Fibroblast of lung (primary cell): Measurements from ENCODE around the gene DAAM1. TPM values are rescaled to one million over a fixed set of nuclear protein-coding genes. Genes with fewer than 3 reads are reported as not detected.
A peak's percentile ranks its signal among the peaks of the same experiment; 100 is the strongest.

Source experiments
- DNase-seq, 2 donors: peaks; one replicate each; pipeline versions ENCODE4 v3.0.0 to v3.0.0-alpha.2; 2010; ENCODE audit warnings: low read depth in 2 of 2
- H2AFZ ChIP-seq: 2 replicates; pipeline ENCODE4 v1.5.1; 2012; ENCODE audit warnings: low read length, control low read depth, inconsistent platforms
- H3K27ac ChIP-seq: 2 replicates; pipeline ENCODE4 v1.5.1; 2011; ENCODE audit warnings: low read length, control low read depth; ENCODE audit not compliant: insufficient read depth
- H3K27me3 ChIP-seq: 2 replicates; pipeline ENCODE4 v1.5.1; 2011; ENCODE audit warnings: mild to moderate bottlenecking, low read length; ENCODE audit not compliant: control insufficient read depth, insufficient read depth
- H3K36me3 ChIP-seq: 2 replicates; pipeline ENCODE4 v1.5.1; 2011; ENCODE audit warnings: low read length; ENCODE audit not compliant: control insufficient read depth, insufficient read depth
- H3K4me1 ChIP-seq: 2 replicates; pipeline ENCODE4 v1.5.1; 2011; ENCODE audit warnings: low read length; ENCODE audit not compliant: control insufficient read depth, insufficient read depth; ENCODE audit errors: extremely low read depth
- H3K4me2 ChIP-seq: 2 replicates; pipeline ENCODE4 v1.5.1; 2011; ENCODE audit warnings: low read length, control low read depth; ENCODE audit not compliant: insufficient read depth; ENCODE audit errors: extremely low read depth
- H3K4me3 ChIP-seq, 4 experiments: fragments of 200-600 bp in 1 of 4; sonication (generic) in 1 of 4; replicated peaks in 1 of 4; 2 replicates each; pipeline ENCODE4 v1.5.1; 2011 to 2016; ENCODE audit warnings: low read length in 4 of 4, low read depth in 3 of 4, mild to moderate bottlenecking in 3 of 4, control low read depth in 2 of 4, inconsistent platforms in 1 of 4, mixed read lengths in 1 of 4; ENCODE audit not compliant: insufficient read depth in 1 of 4; ENCODE audit errors: control extremely low read depth in 1 of 4
- H3K79me2 ChIP-seq: 2 replicates; pipeline ENCODE4 v1.5.1; 2012; ENCODE audit warnings: mild to moderate bottlenecking, low read length, inconsistent platforms; ENCODE audit not compliant: control insufficient read depth, insufficient read depth
- H3K9ac ChIP-seq: 2 replicates; pipeline ENCODE4 v1.5.1; 2011; ENCODE audit warnings: mild to moderate bottlenecking, low read length, control low read depth; ENCODE audit not compliant: insufficient read depth
- H3K9me3 ChIP-seq: 2 replicates; pipeline ENCODE4 v1.5.1; 2012; ENCODE audit warnings: low read depth, low read length; ENCODE audit not compliant: control insufficient read depth, insufficient read depth
- H4K20me1 ChIP-seq: 2 replicates; pipeline ENCODE4 v1.5.1; 2011; ENCODE audit warnings: low read length; ENCODE audit not compliant: control insufficient read depth, insufficient read depth; ENCODE audit errors: extremely low read depth
- EZH2 ChIP-seq: IDR thresholded peaks from 2 replicates; pipeline ENCODE4 v1.5.1; 2012; ENCODE audit warnings: low read length, control low read depth, mild to moderate bottlenecking; ENCODE audit errors: missing control alignments
- polyA plus RNA-seq, 2 donors: library from polyadenylated mRNA; depleted of rRNA in 1 of 2; stranded (reverse) in 1 of 2; unstranded in 1 of 2; fragments of >200 nt; gene quantifications; 2 replicates each; pipeline ENCODE4 v1.2.1, GENCODE V29; 2011 to 2012; ENCODE audit warnings: missing spikeins in 1 of 2
- total RNA-seq: library from RNA; depleted of rRNA; stranded (reverse); fragments of >200 nt; gene quantifications from 2 replicates; pipeline ENCODE4 v1.2.1, GENCODE V29; 2014
- TF ChIP-seq, protein P1 (sequence below), 2 donors: IDR thresholded peaks in 1 of 2; conservative IDR thresholded peaks in 1 of 2; 1 replicate in 1 of 2; 2 replicates in 1 of 2; pipeline ENCODE4 v1.5.1; 2011 to 2012; ENCODE audit warnings: low read length in 2 of 2, control low read depth in 1 of 2, inconsistent platforms in 1 of 2, low read depth in 1 of 2, mild to moderate bottlenecking in 1 of 2

DAAM1 gene
- total and polyA plus RNA-seq, 2 donors (not counting 1 experiment from before 2014, with no cell fraction given): 15.5 to 36.3 TPM

DNA sequence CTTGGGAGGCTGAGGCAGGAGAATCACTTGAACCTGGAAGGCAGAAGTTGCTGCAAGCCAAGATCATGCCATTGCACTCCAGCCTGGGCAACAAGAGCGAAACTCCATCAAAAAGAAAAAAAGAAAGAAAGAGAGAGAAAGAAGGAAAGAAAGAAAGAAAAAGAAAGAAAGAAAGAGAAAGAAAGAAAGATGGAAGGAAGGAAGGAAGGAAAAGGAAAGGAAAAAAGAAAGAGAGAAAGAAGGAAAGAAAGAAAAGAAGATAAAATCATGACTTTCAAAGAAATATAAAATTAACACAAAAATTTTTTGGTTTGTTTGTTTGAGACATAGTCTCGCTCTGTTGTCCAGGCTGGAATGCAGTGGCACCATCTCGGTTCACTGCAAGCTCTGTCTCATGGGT is 22.2 kb upstream of the DAAM1 start:
- Histone ChIP-seq H3K4me1 (peaks cover 3% of the 10 kb centered on the region), H2AFZ (no peak overlapping the region), H3K4me3 (no peak overlapping the region), H4K20me1 (no peaks in the 10 kb centered on the region), H3K36me3 (no peaks in the 10 kb centered on the region), H3K9me3 (no peaks in the 10 kb centered on the region), H3K79me2 (no peaks in the 10 kb centered on the region), H3K4me2 (no peak overlapping the region), H3K27me3 (no peaks in the 10 kb centered on the region), H3K9ac (no peak overlapping the region), H3K27ac (no peak overlapping the region)
- DNase-seq: no peak
- no peak for TF ChIP-seq EZH2
- TF ChIP-seq, protein P1, sequence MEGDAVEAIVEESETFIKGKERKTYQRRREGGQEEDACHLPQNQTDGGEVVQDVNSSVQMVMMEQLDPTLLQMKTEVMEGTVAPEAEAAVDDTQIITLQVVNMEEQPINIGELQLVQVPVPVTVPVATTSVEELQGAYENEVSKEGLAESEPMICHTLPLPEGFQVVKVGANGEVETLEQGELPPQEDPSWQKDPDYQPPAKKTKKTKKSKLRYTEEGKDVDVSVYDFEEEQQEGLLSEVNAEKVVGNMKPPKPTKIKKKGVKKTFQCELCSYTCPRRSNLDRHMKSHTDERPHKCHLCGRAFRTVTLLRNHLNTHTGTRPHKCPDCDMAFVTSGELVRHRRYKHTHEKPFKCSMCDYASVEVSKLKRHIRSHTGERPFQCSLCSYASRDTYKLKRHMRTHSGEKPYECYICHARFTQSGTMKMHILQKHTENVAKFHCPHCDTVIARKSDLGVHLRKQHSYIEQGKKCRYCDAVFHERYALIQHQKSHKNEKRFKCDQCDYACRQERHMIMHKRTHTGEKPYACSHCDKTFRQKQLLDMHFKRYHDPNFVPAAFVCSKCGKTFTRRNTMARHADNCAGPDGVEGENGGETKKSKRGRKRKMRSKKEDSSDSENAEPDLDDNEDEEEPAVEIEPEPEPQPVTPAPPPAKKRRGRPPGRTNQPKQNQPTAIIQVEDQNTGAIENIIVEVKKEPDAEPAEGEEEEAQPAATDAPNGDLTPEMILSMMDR (conservative IDR thresholded peaks at IDR 0.05 in 1 of 2, IDR thresholded peaks at IDR 0.05 in 1 of 2; ENCODE audit: low read depth in 1 of 2, low read length in 2 of 2): no peak

DNA sequence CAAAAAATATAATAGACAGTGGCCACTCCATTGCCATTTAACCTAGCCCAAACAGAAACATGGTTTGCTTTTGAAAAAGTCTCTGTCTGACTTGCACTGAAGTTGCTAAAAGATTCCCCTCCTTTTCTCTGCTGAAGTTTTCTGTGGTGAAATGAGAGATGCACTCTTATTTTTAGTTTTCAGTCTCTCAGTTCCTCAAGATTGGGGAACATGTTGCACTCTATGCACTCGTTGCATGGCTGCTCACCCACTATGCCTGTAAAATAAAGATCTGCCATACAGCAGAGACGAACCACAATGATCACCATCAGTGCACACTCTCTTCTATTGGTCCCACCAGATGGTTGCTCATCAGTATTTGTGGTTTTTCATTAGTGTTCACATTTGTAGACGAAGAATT is 13.1 kb upstream of the DAAM1 start:
- Histone ChIP-seq H3K27me3 (peaks cover 3% of the 10 kb centered on the region), H3K27ac (no peak overlapping the region), H3K79me2 (no peaks in the 10 kb centered on the region), H2AFZ (no peak overlapping the region), H3K4me1 (no peaks in the 10 kb centered on the region), H3K4me2 (no peak overlapping the region), H3K9ac (no peak overlapping the region), H3K36me3 (no peaks in the 10 kb centered on the region), H4K20me1 (no peaks in the 10 kb centered on the region), H3K4me3 (no peak overlapping the region), H3K9me3 (no peaks in the 10 kb centered on the region)
- DNase-seq: no peak
- TF ChIP-seq, protein P1 (conservative IDR thresholded peaks at IDR 0.05 in 1 of 2, IDR thresholded peaks at IDR 0.05 in 1 of 2; ENCODE audit: low read depth in 1 of 2, low read length in 2 of 2): no peak
- TF ChIP-seq EZH2: no peak

DNA sequence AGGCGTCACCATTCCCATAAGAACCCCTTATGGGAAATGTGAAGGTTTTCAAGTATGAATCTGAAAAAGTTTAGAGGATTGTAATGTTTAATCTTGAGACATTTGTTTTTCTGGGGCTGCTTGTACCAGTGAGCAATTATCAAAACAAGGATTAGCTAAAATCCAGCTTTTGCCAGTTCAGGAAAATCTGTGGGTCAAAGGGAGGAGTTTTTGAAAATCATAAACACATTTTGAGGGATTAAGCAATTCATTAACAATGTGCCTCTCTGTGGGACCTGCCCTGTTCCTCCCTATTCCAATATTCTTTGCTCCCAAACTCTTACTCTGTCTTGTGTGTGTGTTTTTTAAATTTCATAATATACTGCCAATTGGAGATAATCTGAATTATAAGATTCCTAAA is 11.7 kb upstream of the DAAM1 start:
- Histone ChIP-seq H2AFZ (no peak overlapping the region), H3K4me2 (no peak overlapping the region), H3K4me1 (no peaks in the 10 kb centered on the region), H3K9me3 (no peaks in the 10 kb centered on the region), H3K4me3 (no peak overlapping the region), H3K36me3 (no peaks in the 10 kb centered on the region), H3K27me3 (peaks cover 3% of the 10 kb centered on the region), H4K20me1 (no peaks in the 10 kb centered on the region), H3K79me2 (no peaks in the 10 kb centered on the region), H3K27ac (no peak overlapping the region), H3K9ac (no peak overlapping the region)
- DNase-seq: peak in 1 of 2 donors; percentile 6
- no peak for TF ChIP-seq EZH2
- TF ChIP-seq, protein P1 (conservative IDR thresholded peaks at IDR 0.05 in 1 of 2, IDR thresholded peaks at IDR 0.05 in 1 of 2; ENCODE audit: low read depth in 1 of 2, low read length in 2 of 2): no peak
